Loucy (cell line): Measurements from ENCODE around the gene LYPD1.

Experiments used
- H2AFZ ChIP-seq: fragments of 200-600 bp; sonication (generic); 2 replicates; pipeline ENCODE4 v1.6.0; 2016; ENCODE audit warnings: antibody characterized with exemption, mild to moderate bottlenecking, low read length, moderate library complexity
- H3F3A ChIP-seq: fragments of 200-600 bp; 2 replicates; pipeline ENCODE4 v1.6.0; 2016; ENCODE audit warnings: antibody characterized with exemption, low read depth, mild to moderate bottlenecking
- H3K27me3 ChIP-seq: fragments of 200-600 bp; sonication (generic); 2 replicates; pipeline ENCODE4 v1.6.1; 2014; ENCODE audit warnings: low read length, mild to moderate bottlenecking; ENCODE audit not compliant: insufficient read depth, poor library complexity, severe bottlenecking
- H3K36me3 ChIP-seq: fragments of 200-600 bp; sonication (generic); 2 replicates; pipeline ENCODE4 v1.6.1; 2016; ENCODE audit warnings: low read length; ENCODE audit not compliant: insufficient read depth
- H3K4me1 ChIP-seq: fragments of 200-600 bp; sonication (generic); 2 replicates; pipeline ENCODE4 v1.5.1; 2014; ENCODE audit warnings: low read length, mild to moderate bottlenecking; ENCODE audit not compliant: insufficient read depth, poor library complexity, severe bottlenecking
- H3K4me2 ChIP-seq: fragments of 200-600 bp; sonication (generic); 2 replicates; pipeline ENCODE4 v1.6.0; 2014; ENCODE audit warnings: antibody characterized with exemption, low read length, low read depth, mild to moderate bottlenecking; ENCODE audit not compliant: poor library complexity, severe bottlenecking
- H3K4me3 ChIP-seq: fragments of 200-600 bp; sonication (generic); 2 replicates; pipeline ENCODE4 v1.5.1; 2014; ENCODE audit warnings: low read length, mild to moderate bottlenecking, mixed read lengths; ENCODE audit not compliant: poor library complexity, severe bottlenecking
- H3K79me2 ChIP-seq: fragments of 200-600 bp; sonication (generic); 2 replicates; pipeline ENCODE4 v1.6.1; 2014; ENCODE audit warnings: low read length; ENCODE audit not compliant: insufficient read depth
- H3K9ac ChIP-seq: fragments of 200-600 bp; sonication (generic); 2 replicates; pipeline ENCODE4 v1.6.0; 2014; ENCODE audit warnings: mild to moderate bottlenecking, low read depth, low read length, moderate library complexity; ENCODE audit not compliant: poor library complexity, severe bottlenecking
- H3K9me2 ChIP-seq: fragments of 200-600 bp; sonication (generic); replicated peaks from 2 replicates; pipeline ENCODE4 v1.6.1; 2016; ENCODE audit warnings: low read depth, low read length, mixed read lengths
- H3K9me3 ChIP-seq: fragments of 200-600 bp; sonication (generic); 2 replicates; pipeline ENCODE4 v1.6.1; 2014; ENCODE audit warnings: mild to moderate bottlenecking, antibody characterized with exemption, low read length, low read depth; ENCODE audit not compliant: insufficient read depth
- H4K20me1 ChIP-seq: fragments of 200-600 bp; sonication (generic); 2 replicates; pipeline ENCODE4 v1.6.0; 2014; ENCODE audit warnings: antibody characterized with exemption, low read length, mild to moderate bottlenecking; ENCODE audit not compliant: insufficient read depth, poor library complexity, severe bottlenecking
- EZH2phosphoT487 ChIP-seq: fragments of 200-600 bp; IDR thresholded peaks from 2 replicates; pipeline ENCODE4 v1.6.1; 2018; ENCODE audit warnings: antibody characterized with exemption, mild to moderate bottlenecking, moderate library complexity, borderline replicate concordance
- TF ChIP-seq, protein P1 (sequence below): fragments of 200-600 bp; sonication (generic); conservative IDR thresholded peaks from 2 replicates; pipeline ENCODE4 v1.5.1; 2014; ENCODE audit warnings: mild to moderate bottlenecking, antibody characterized with exemption, low read length

The LYPD1 gene

GRCh38 chr2:132668189-132668823 lies 1.7 kb downstream of the LYPD1 start:
- H3K9me2 ChIP-seq = no peaks in the 10 kb centered on the region
- no peak overlapping the region for H2AFZ ChIP-seq
- no peaks in the 10 kb centered on the region for H4K20me1 ChIP-seq
- no peaks in the 10 kb centered on the region for H3K36me3 ChIP-seq
- H3K27me3 ChIP-seq = no peaks in the 10 kb centered on the region
- H3F3A ChIP-seq = no peaks in the 10 kb centered on the region
- H3K4me1 ChIP-seq = no peaks in the 10 kb centered on the region
- H3K4me2 ChIP-seq = no peak overlapping the region
- no peak overlapping the region for H3K4me3 ChIP-seq
- no peak overlapping the region for H3K9ac ChIP-seq
- H3K79me2 ChIP-seq = no peaks in the 10 kb centered on the region
- TF ChIP-seq EZH2phosphoT487 = no peak
- TF ChIP-seq, protein P1, sequence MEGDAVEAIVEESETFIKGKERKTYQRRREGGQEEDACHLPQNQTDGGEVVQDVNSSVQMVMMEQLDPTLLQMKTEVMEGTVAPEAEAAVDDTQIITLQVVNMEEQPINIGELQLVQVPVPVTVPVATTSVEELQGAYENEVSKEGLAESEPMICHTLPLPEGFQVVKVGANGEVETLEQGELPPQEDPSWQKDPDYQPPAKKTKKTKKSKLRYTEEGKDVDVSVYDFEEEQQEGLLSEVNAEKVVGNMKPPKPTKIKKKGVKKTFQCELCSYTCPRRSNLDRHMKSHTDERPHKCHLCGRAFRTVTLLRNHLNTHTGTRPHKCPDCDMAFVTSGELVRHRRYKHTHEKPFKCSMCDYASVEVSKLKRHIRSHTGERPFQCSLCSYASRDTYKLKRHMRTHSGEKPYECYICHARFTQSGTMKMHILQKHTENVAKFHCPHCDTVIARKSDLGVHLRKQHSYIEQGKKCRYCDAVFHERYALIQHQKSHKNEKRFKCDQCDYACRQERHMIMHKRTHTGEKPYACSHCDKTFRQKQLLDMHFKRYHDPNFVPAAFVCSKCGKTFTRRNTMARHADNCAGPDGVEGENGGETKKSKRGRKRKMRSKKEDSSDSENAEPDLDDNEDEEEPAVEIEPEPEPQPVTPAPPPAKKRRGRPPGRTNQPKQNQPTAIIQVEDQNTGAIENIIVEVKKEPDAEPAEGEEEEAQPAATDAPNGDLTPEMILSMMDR = no peak
- H3K9me3 ChIP-seq = no peaks in the 10 kb centered on the region

DNA sequence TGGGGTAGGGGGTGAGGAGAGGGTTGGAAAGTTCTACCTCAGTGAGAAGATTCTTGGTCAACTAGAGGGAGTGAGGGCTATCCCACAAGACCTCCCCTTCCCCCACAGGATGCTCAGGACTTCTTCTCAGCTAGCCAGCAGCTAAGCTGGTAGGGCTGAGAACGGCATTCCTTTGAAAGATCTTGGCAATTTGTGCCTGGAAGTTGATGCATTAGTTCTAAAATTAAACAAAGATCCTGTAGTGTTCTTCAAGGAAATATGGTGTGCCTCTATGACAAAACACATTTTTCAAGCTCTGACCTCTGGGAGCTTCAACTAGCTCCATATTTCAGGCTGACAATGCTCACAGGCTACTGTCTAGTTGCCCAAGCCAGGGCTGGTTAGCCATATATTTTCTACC lies 2.3 kb downstream of the LYPD1 start:
- no peak overlapping the region for H3K9ac ChIP-seq
- H3K4me1 ChIP-seq = no peaks in the 10 kb centered on the region
- no peaks in the 10 kb centered on the region for H3K27me3 ChIP-seq
- no peak overlapping the region for H3K4me2 ChIP-seq
- H3K4me3 ChIP-seq = no peak overlapping the region
- H3K36me3 ChIP-seq = no peaks in the 10 kb centered on the region
- no peak overlapping the region for H2AFZ ChIP-seq
- H3K9me3 ChIP-seq = no peaks in the 10 kb centered on the region
- no peaks in the 10 kb centered on the region for H3F3A ChIP-seq
- no peaks in the 10 kb centered on the region for H3K9me2 ChIP-seq
- TF ChIP-seq, protein P1 = no peak
- no peak for TF ChIP-seq EZH2phosphoT487
- H4K20me1 ChIP-seq = no peaks in the 10 kb centered on the region
- H3K79me2 ChIP-seq = no peaks in the 10 kb centered on the region

GRCh38 chr2:132665401-132666140 lies 4.4 kb downstream of the LYPD1 start:
- Histone ChIP-seq H3K4me1 (no peaks in the 10 kb centered on the region), H4K20me1 (no peaks in the 10 kb centered on the region), H3K9ac (no peak overlapping the region), H2AFZ (no peak overlapping the region), H3K36me3 (no peaks in the 10 kb centered on the region), H3K79me2 (no peaks in the 10 kb centered on the region), H3K4me2 (no peak overlapping the region), H3F3A (no peaks in the 10 kb centered on the region), H3K27me3 (no peaks in the 10 kb centered on the region), H3K9me3 (no peaks in the 10 kb centered on the region), H3K9me2 (no peaks in the 10 kb centered on the region), H3K4me3 (no peak overlapping the region)
- no peak for TF ChIP-seq EZH2phosphoT487
- TF ChIP-seq, protein P1 = no peak
